HG03108 (cell line): Measurements from ENCODE around the gene ADAD2.
"Not testable (repeated sequence)": the region's sequence is repeated elsewhere in the genome, so short reads cannot be mapped to it uniquely, and the experiment has no call there.

ENCODE experiments used
- ATAC-seq: cut with Tn5 transposase; IDR thresholded peaks from one replicate; pipeline ENCODE4 v1.9.1; 2021; ENCODE audit warnings: moderate library complexity; ENCODE audit not compliant: unreplicated experiment

The ADAD2 gene

DNA sequence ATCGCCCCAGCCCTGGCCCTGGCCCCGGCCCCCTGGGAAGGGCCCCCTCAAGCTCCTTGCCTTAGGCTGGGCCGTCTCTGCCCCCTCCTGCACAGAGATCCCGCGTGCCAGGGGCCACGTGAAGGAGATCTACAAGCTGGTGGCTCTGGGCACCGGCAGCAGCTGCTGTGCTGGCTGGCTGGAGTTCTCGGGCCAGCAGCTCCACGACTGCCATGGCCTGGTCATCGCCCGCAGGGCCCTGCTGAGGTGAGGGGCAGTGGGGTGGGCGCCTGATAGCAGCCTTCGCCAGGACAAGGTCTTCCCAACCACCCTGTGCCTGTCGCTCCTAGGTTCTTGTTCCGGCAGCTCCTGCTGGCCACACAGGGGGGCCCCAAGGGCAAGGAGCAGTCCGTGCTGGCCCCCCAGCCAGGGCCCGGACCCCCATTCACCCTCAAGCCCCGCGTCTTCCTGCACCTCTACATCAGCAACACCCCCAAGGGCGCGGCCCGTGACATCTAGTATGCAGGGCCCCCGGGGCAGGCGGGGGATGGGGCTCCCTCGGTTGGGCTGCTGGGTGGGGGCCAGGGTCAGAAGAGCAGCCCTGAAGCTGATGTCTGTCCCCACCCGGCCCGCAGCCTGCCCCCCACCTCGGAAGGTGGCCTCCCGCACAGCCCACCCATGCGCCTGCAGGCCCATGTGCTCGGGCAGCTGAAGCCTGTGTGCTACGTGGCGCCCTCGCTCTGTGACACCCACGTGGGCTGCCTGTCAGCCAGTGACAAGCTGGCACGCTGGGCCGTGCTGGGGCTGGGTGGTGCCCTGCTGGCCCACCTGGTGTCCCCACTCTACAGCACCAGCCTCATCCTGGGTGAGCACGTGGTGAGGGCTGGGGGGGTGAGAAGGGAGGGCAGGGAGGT is 4.5 kb downstream of the ADAD2 start:
- ATAC-seq = no peak

- no peak for ATAC-seq
These were observed 5.1 kb downstream of the ADAD2 start for GRCh38 chr16:84196101-84196500.

DNA sequence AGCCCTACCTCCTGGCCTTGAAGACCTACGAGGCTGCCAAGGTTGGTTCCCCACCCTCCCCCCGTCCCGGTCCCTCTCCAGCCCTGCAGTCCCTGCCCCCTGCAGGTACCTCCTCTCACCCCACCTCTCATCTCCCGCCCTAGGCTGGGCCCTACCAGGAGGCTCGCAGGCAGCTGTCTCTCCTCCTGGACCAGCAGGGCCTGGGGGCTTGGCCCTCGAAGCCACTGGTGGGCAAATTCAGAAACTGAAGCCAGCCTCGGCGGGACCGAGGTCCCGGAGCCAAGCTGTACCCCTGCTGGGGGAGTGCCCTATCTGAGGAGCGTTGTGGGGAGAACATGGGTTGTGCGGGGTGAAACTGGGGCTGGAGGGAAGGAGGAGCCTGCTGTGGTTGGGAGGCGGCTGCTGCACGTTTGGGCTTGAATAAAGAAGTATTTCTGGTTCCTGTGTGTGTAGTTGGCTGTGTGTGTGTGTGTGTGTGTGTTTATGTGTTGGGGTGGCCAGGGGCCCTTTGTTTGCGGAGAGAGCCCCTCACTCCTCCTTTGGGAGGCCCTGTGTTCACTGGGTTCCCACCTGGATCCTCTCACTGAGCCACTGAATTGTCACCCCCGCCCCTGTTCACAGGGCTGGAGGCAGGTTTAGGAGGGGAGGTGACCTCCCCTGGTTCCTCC is 5.9 kb downstream of the ADAD2 start:
- ATAC-seq = no peak

DNA sequence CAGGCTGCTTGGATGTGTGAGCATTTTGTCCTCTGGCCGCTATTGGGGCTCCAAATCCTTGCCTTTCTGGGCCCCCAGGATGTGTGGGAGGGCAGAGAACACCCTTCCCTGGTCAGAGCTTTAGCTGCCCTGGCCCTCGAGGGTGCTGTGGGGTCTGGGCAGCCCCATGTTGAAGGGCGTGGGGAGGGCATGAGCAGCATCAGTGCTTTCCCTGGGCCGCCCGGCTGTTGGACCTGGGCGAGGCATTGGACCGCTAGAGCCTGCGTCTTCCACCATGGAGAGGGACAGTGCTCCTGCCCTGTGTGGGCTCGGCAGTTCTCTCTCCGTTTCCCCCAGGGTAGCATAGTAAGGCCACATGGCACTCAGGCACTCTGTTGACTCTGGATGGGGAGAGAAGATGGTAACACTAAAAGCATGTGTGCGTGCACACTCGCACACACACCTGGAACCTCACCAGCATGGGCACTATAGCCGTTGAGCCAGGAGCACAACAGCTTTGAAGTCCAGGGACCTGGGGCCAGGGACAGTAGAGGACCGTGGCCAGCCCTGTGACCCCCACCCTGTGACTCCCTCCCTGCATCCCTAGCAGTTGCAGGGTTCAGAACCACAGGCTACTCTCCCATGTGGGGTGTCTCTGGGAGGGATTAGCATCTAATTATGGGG is 6.6 kb downstream of the ADAD2 start:
- ATAC-seq = no peak

DNA sequence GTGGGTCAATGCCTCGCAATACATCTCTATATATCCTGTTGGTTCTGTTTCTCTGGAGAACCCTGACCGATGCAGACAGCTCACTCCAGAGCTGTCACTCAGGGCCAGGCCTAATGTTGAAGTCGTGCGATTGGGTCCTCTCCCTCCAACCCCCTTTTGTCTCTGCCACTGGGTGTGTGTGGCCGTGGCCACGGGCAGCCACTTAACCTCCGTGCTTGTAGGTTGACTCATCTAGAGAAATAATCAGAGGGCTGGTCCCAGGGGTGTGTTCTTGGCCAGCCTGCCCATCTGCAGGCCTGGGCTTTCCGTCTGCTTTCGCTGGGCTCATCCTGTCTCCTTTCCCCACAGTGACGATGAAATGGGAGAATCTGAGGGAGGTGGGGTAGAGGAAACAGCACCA is 7.4 kb downstream of the ADAD2 start:
- no peak for ATAC-seq

GRCh38 chr16:84199097-84199496 is 8.1 kb downstream of the ADAD2 start:
- ATAC-seq = no peak

- ATAC-seq = no peak
These were observed 8.9 kb downstream of the ADAD2 start for GRCh38 chr16:84199861-84200260.

GRCh38 chr16:84204551-84204950 is 13.6 kb downstream of the ADAD2 start:
- not testable (repeated sequence) for ATAC-seq

DNA sequence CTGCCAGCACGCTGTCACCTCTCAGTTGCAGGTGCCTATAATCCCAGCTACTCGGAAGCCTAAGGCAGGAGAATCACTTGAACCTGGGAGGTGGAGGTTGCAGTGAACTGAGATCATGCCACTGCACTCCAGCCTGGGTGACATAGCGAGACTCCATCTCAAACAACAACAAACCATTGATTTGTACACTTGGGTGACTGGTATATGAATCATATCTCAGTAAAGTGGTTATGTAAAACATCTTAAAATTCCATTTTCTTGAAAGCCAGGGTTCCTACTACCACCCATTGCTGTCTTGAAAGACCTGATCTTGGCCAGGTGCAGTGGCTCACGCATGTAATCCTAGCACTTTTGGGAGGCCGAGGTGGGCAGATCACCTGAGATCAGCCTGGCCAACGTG is 14.2 kb downstream of the ADAD2 start:
- not testable (repeated sequence) for ATAC-seq

DNA sequence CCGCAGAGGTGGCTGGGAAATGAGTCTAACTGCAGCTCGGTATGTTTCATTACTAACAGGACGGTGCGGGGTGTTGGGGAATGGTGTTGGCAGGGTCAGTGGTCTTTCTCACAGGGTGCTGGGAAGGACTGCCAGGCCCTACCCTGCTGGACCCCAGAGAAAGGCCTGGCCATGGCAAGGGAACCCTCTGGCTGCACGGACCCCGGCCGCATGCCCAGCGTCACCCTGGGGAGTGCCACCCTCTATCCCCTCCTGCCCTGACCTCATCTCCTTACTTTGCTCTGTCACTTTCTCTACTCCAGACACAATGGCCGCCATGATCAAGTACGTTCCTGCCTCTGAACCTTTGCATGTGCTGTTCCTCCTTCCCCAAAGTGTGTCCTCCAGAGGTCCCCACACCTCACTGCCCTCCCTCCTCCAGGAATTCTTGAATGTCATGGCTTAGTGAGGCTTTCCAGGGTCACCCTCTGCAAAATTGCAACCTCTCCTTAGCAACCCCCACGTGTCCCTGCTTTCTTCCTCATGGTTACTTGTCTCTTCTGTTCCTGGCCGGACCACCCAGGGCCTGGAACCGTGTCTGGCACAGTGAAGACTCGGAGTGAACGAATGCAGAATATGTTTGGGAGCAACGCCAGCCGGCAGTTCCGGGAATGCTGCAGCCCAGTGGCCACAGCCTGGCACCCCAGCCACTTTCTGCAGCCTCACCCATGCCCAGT is 15.2 kb downstream of the ADAD2 start:
- ATAC-seq = no peak

DNA sequence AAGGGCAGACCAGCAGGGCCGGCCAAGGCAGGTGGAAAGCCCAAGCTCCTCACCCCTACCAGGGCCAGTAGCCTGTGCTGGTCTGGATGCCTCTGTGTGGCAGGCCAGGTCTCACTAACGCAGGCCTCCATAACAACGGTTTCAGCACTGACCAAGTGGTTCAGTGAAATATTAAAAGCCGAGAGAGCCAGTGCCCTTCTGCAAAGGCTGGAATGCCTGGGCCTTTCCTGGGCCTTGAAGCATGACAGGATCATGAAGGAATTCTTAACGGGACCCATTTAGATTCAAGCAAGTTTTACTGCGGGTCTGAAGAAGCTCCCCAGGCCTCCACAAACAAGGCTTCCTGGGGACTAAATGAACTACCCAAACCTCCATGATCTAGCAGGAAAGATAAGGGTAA is 16.3 kb downstream of the ADAD2 start:
- no peak for ATAC-seq

GRCh38 chr16:84207879-84208278 is 16.9 kb downstream of the ADAD2 start:
- no peak for ATAC-seq

DNA sequence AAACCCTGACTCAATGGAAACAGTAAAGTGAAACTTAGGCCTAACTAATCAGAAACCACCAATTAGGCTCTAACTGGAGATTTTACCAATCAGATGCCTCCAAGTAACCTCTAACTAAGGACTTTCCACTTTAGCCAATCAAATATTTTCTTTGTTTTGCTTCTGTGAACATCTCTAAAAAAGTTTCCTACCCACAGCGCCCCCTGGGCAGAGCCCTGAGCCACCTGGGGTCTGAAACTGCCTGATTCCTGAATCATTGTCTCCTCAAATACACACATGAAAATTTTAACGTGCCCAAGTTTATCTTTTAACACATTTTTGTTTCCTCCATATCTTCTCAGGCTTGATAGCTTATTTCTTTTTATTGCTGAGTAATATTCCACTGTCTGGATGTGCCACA is 19.0 kb downstream of the ADAD2 start:
- no peak for ATAC-seq

DNA sequence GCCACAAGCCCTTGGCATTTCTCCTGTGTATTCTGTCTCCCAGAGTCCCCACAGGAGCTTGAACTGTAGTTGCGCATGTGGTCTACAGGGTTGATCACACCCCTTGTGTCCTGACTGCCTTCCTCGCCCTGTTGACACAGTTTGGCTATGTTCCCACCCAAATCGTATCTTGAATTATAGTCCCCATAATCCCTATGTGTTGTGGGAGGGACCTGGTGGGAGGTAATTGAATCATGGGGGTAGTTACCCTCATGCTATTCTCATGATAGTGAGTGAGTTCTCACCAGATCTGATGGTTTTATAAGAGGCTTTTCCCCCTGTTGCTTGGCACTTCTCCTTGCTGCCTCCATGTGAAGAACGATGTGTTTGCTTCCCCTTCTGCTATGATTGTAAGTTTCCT is 21.2 kb downstream of the ADAD2 start:
- no peak for ATAC-seq

GRCh38 chr16:84212631-84213030 is 21.7 kb downstream of the ADAD2 start:
- no peak for ATAC-seq

DNA sequence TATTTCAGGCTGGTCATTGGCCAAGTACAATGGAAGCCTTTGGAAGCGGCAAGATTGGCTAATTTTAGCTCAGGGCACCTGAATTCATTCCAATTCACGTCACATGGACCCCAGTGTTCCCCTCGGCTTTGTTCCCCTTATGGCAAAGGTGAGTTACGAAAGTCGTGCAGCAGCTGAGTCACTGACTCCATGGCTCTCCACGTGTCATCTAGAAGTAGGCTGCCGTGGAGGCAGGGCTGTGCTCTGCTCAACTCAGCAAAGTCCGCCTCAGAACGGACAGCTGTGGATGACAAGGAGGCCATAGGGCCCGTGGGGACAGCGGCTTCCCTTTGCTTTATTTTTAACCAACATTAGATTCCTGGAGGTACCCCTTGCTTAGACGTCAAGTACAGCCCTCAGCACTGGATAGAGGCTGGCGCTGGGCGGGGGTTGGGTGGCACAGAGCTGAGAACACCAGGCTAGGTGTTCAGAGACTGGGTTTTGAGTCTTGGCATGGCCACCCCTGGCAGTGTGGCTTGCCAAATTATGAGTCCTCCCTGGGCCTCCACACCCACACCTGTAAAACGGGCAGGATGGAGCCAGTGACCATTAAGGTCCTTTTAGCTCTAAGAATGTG is 23.6 kb downstream of the ADAD2 start:
- no peak for ATAC-seq

DNA sequence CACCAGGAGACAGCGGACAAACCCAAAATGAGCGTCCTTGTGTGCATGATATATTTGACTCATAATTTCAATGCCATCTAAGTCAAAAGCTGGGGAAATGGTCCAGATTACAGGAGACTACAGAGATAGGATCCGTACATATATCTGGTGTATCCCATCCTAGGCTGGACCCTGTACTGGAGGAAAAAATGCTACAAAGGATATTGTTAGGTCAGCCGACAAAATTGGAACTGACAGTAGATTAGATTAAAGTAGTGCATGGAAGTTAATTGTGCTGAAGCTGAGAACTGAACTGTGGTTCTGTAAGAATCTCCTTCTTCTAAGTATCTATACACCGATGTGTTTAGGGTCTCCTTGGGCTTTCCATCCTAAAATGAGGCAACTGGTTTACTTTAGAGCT is 24.6 kb downstream of the ADAD2 start:
- ATAC-seq = no peak

- ATAC-seq = not testable (repeated sequence)
These were observed 25.2 kb downstream of the ADAD2 start for GRCh38 chr16:84216144-84216543.

DNA sequence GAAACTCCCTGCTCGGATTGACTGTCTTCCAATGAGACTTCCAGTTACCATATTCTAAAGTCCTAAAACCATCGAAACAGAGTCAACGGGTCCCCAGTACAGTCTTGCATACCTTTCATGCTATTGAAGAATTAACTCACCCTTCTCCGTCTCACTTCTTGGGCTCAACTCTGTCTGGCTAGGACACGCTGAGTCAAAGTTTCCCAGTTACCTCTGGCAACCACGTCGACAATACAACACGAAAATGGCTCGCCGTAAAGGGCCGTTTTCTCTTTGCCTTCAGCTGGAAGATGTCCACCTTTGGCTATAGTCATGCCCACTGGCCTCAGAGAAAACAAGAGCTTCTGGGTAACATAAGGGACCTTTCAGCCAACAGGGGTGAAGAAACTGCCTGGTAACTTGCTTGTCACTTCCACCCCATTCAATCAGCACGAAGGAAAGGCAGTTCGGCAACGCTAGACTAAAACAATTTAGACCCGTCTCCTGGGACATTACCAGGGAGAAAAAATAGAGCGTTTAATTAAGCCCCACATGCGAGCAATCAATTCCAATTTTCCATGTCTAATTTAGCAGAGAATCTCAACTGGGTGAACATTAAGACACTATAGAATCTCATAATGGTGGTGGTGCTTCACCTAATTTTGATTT is 27.3 kb downstream of the ADAD2 start:
- ATAC-seq = no peak

DNA sequence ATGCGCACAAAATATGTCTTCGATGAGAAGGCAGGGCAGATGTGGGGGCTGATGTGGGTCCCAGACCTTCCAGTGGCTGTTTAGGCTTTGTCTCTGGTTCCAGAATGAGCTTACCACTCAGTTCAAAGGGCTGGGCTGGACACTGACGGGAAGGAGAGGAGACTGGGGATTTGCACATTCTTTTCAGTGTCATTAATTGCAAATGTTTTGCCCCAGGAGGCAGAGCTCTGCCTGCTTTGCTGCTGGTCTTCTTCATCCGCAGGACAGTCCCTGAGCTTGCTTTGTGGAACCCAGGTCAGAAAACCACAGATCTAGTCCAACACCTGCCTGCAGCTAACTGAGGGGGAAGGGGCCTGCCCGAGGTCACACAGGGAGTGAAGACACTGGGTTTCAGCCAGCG is 28.0 kb downstream of the ADAD2 start:
- ATAC-seq = no peak
